Brain microvascular endothelial cell (primary cell): Measurements from ENCODE around the gene APOE.

ENCODE experiments used
- DNase-seq: peaks from one replicate; pipeline ENCODE4 v3.0.0-alpha.2; 2020
- H3K27ac ChIP-seq: fragments of 250-450 bp; sonication (Bioruptor Pico); 2 replicates; pipeline ENCODE4 v1.5.1; 2020; ENCODE audit warnings: mild to moderate bottlenecking, moderate library complexity
- H3K27me3 ChIP-seq: fragments of 250-450 bp; sonication (Bioruptor Pico); replicated peaks from 2 replicates; pipeline ENCODE4 v1.5.1; 2020; ENCODE audit warnings: mild to moderate bottlenecking
- H3K36me3 ChIP-seq: fragments of 250-450 bp; sonication (Bioruptor Pico); replicated peaks from 2 replicates; pipeline ENCODE4 v1.5.1; 2020; ENCODE audit warnings: mild to moderate bottlenecking
- H3K4me3 ChIP-seq: 2 replicates; pipeline ENCODE4 v1.5.1; 2011; ENCODE audit warnings: low read depth, mild to moderate bottlenecking, control low read depth, low read length, moderate library complexity
- CTCF ChIP-seq: IDR thresholded peaks from 2 replicates; pipeline ENCODE4 v1.5.1; 2011; ENCODE audit warnings: low read depth, mild to moderate bottlenecking, moderate library complexity, low read length, control low read depth, inconsistent platforms; ENCODE audit errors: missing control alignments
- in situ Hi-C: cut with HindIII; loops from 2 replicates; pipeline ENCODE4 v1.10.0; 2017; ENCODE audit warnings: low sequenced_read_pairs, low pct_ligation_motif_present

APOE gene

GRCh38 chr19:44894946-44895345 lies 10.7 kb upstream of the APOE start:
- in situ Hi-C loops = loop anchor here (10.0 kb wide), 1 partner anchor 60 kb away; the partner anchor contains the start of gene CLPTM1
- no peak for DNase-seq
- no peak overlapping the region for H3K27ac ChIP-seq
- H3K36me3 ChIP-seq = peaks cover 54% of the 10 kb centered on the region
- no peak for TF ChIP-seq CTCF
- H3K4me3 ChIP-seq = no peak overlapping the region
- H3K27me3 ChIP-seq = no peaks in the 10 kb centered on the region

- Histone ChIP-seq H3K27me3 (no peaks in the 10 kb centered on the region), H3K36me3 (peaks cover 81% of the 10 kb centered on the region), H3K4me3 (no peak overlapping the region), H3K27ac (no peak overlapping the region)
- no peak for TF ChIP-seq CTCF
- in situ Hi-C loops = loop anchor here (10.0 kb wide), 1 partner anchor 57 kb away; the partner anchor contains the start of gene CLPTM1
- DNase-seq = no peak
Measured at GRCh38 chr19:44897835-44898234, 7.8 kb upstream of the APOE start.

- no peak overlapping the region for H3K27ac ChIP-seq
- H3K27me3 ChIP-seq = peaks cover 2% of the 10 kb centered on the region
- DNase-seq = no peak
- TF ChIP-seq CTCF = no peak
- peaks cover 62% of the 10 kb centered on the region for H3K36me3 ChIP-seq
- in situ Hi-C loops = no loop called here
- H3K4me3 ChIP-seq = no peak overlapping the region
Measured at GRCh38 chr19:44900328-44901244, 5.0 kb upstream of the APOE start.

- in situ Hi-C loops = no loop called here
- Histone ChIP-seq H3K27me3 (peaks cover 2% of the 10 kb centered on the region), H3K36me3 (peaks cover 38% of the 10 kb centered on the region), H3K27ac (no peak overlapping the region), H3K4me3 (no peak overlapping the region)
- DNase-seq = no peak
- TF ChIP-seq CTCF = no peak
Measured at GRCh38 chr19:44903216-44903601, 2.4 kb upstream of the APOE start.

GRCh38 chr19:44903602-44904425 lies 1.8 kb upstream of the APOE start:
- DNase-seq = peak; percentile 69
- TF ChIP-seq CTCF = peak; percentile 99
- Histone ChIP-seq H3K36me3 (peaks cover 34% of the 10 kb centered on the region), H3K27ac (no peak overlapping the region), H3K4me3 (no peak overlapping the region), H3K27me3 (peaks cover 2% of the 10 kb centered on the region)
- in situ Hi-C loops = no loop called here
